ENCODE results near the gene PLA2G4B. TPM values are rescaled to one million over a fixed set of nuclear protein-coding genes. Genes with fewer than 3 reads are reported as not detected.
"Not testable (repeated sequence)": the region's sequence is repeated elsewhere in the genome, so short reads cannot be mapped to it uniquely, and the experiment has no call there.

Gene PLA2G4B
- total RNA-seq, 1 donor, result 4.2 TPM

- Histone ChIP-seq H3K9me3 (ENCODE audit: low read depth, low read length) (no peaks in the 10 kb centered on the region), H3K4me3 (ENCODE audit: low read length) (no peak overlapping the region), H3K27me3 (ENCODE audit: insufficient read depth, low read length) (no peaks in the 10 kb centered on the region), H3K4me1 (ENCODE audit: insufficient read depth, low read length) (peaks cover 45% of the 10 kb centered on the region)
Observed at GRCh38 chr15:41829959-41830646, 8.5 kb upstream of the PLA2G4B start.

GRCh38 chr15:41831291-41831690 is 7.4 kb upstream of the PLA2G4B start:
- not testable (repeated sequence) for H3K27me3 ChIP-seq (ENCODE audit: insufficient read depth, low read length); H3K9me3 ChIP-seq (ENCODE audit: low read depth, low read length); H3K4me3 ChIP-seq (ENCODE audit: low read length)
- H3K4me1 ChIP-seq (ENCODE audit: insufficient read depth, low read length), result peaks cover 45% of the 10 kb centered on the region

GRCh38 chr15:41832208-41832607 is 6.4 kb upstream of the PLA2G4B start:
- H3K4me1 ChIP-seq (ENCODE audit: insufficient read depth, low read length), result peaks cover 43% of the 10 kb centered on the region
- H3K4me3 ChIP-seq (ENCODE audit: low read length), result no peak overlapping the region
- H3K27me3 ChIP-seq (ENCODE audit: insufficient read depth, low read length), result no peaks in the 10 kb centered on the region
- H3K9me3 ChIP-seq (ENCODE audit: low read depth, low read length), result no peaks in the 10 kb centered on the region

DNA sequence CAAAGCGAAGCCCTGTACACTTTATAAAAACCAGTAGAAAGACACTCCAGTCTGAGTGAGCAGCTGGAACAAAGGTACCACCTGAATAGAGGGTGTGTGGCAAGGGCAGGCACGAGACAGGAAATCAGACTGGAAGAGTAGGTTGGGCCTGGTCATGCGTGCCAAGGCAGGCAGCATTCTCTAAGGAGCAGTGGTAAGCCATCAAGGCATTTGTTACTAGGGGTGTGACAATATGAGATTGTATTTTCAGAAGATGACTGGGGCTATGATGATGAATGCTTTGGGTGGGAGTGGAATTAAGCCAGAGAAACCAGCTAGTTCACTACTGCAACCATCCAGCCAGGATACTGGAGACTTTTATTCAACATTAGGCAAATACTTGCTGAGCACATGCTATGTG is 5.8 kb upstream of the PLA2G4B start:
- Histone ChIP-seq H3K4me3 (ENCODE audit: low read length) (no peak overlapping the region), H3K27me3 (ENCODE audit: insufficient read depth, low read length) (no peaks in the 10 kb centered on the region), H3K4me1 (ENCODE audit: insufficient read depth, low read length) (peaks cover 39% of the 10 kb centered on the region), H3K9me3 (ENCODE audit: low read depth, low read length) (no peaks in the 10 kb centered on the region)

DNA sequence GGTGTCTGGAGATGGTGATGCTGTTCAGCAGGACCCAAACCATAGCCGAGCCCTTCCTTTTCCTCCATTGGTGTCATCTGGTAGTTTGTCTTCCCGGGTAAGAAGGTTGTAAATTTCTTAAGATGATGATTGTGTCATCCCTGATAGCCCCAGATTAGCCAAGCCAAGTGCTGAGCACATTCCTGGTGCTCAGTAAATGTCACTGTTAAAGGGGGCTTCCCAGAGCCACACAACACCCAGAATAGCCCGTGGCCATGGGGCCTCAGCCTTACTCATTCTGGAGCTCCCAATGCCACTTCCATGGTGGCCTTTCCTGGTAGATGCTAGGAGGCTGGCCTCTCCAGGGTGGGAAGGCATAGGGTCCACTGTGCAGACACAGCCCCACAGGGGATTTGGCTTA is 4.6 kb upstream of the PLA2G4B start:
- Histone ChIP-seq H3K27me3 (ENCODE audit: insufficient read depth, low read length) (no peaks in the 10 kb centered on the region), H3K9me3 (ENCODE audit: low read depth, low read length) (no peaks in the 10 kb centered on the region), H3K4me1 (ENCODE audit: insufficient read depth, low read length) (peaks cover 31% of the 10 kb centered on the region), H3K4me3 (ENCODE audit: low read length) (no peak overlapping the region)

- no peak overlapping the region for H3K4me3 ChIP-seq (ENCODE audit: low read length)
Observed at GRCh38 chr15:41836073-41836472, 2.6 kb upstream of the PLA2G4B start.

GRCh38 chr15:41836713-41837454 is 1.8 kb upstream of the PLA2G4B start:
- Histone ChIP-seq H3K4me1 (ENCODE audit: insufficient read depth, low read length) (peaks cover 12% of the 10 kb centered on the region), H3K27me3 (ENCODE audit: insufficient read depth, low read length) (no peaks in the 10 kb centered on the region), H3K9me3 (ENCODE audit: low read depth, low read length) (no peaks in the 10 kb centered on the region), H3K4me3 (ENCODE audit: low read length) (no peak overlapping the region)

More at GRCh38 chr15:41836073-41836472, 2.6 kb upstream of the PLA2G4B start:
- Histone ChIP-seq H3K27me3 (ENCODE audit: insufficient read depth, low read length) (no peaks in the 10 kb centered on the region), H3K9me3 (ENCODE audit: low read depth, low read length) (no peaks in the 10 kb centered on the region), H3K4me1 (ENCODE audit: insufficient read depth, low read length) (peaks cover 20% of the 10 kb centered on the region)

DNA sequence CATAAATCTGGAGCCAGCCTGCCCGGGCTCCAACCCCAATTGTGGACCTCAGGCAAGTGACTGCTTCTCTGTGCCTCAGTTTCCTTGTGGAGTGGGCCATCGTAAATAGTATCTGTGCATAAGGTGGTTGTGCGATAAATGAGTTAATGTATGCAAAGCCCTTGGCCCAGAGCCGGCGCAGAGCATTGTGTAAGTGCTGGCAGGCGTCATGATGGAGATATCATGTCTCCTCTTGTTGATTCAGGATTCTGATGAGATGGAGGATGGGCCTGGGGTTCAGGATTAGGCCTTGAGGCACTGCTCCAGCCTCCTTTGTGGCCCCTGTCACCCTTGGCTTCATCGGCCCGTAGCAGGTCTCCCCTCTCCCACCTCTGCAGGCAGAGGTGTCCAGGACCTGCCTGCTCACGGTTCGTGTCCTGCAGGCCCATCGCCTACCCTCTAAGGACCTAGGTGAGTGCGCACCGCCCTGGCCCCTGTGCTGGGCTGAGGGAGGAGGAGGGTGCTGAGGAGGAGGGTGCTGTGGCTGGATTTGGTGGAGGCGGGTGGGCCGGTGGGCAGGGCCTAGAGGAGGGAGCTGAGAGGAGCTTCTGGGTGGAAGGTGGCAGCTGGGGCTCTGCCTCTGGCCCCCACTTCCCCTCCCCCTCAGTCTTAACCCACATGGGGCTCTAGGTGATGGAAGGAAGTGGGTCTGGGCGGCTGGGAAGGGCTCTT is 1.3 kb downstream of the PLA2G4B start:
- Histone ChIP-seq H3K4me3 (ENCODE audit: low read length) (no peak overlapping the region), H3K27me3 (ENCODE audit: insufficient read depth, low read length) (no peaks in the 10 kb centered on the region), H3K9me3 (ENCODE audit: low read depth, low read length) (no peaks in the 10 kb centered on the region), H3K4me1 (ENCODE audit: insufficient read depth, low read length) (no peaks in the 10 kb centered on the region)

GRCh38 chr15:41840673-41841072 is 2.0 kb downstream of the PLA2G4B start:
- Histone ChIP-seq H3K4me3 (ENCODE audit: low read length) (no peak overlapping the region), H3K27me3 (ENCODE audit: insufficient read depth, low read length) (no peaks in the 10 kb centered on the region), H3K4me1 (ENCODE audit: insufficient read depth, low read length) (no peaks in the 10 kb centered on the region), H3K9me3 (ENCODE audit: low read depth, low read length) (no peaks in the 10 kb centered on the region)

GRCh38 chr15:41841131-41841530 is 2.5 kb downstream of the PLA2G4B start:
- no peaks in the 10 kb centered on the region for H3K4me1 ChIP-seq (ENCODE audit: insufficient read depth, low read length)
- no peaks in the 10 kb centered on the region for H3K9me3 ChIP-seq (ENCODE audit: low read depth, low read length)
- H3K4me3 ChIP-seq (ENCODE audit: low read length), result no peak overlapping the region
- H3K27me3 ChIP-seq (ENCODE audit: insufficient read depth, low read length), result no peaks in the 10 kb centered on the region

DNA sequence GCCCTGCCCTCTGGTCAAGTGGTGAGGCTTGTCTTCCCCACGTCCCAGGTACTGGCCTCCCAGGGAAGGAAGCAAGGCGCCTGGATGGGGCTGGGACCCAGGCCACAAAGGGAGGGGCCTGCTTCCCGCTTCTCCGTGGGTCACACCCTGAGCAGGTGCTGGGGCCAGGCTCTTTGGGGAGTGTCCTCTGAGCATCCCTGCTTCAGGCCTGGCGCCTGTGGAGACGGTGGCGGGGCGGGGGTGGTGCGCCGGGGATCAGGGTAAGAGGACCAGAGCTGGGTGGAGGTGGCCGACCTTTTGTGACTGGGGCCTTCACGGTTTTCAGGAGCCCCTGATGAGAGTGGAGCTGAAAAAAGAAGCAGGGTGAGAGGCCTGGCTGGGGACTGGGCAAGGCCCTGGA is 3.6 kb downstream of the PLA2G4B start:
- Histone ChIP-seq H3K9me3 (ENCODE audit: low read depth, low read length) (no peaks in the 10 kb centered on the region), H3K4me1 (ENCODE audit: insufficient read depth, low read length) (no peaks in the 10 kb centered on the region), H3K4me3 (ENCODE audit: low read length) (no peak overlapping the region), H3K27me3 (ENCODE audit: insufficient read depth, low read length) (no peaks in the 10 kb centered on the region)

- no peaks in the 10 kb centered on the region for H3K4me1 ChIP-seq (ENCODE audit: insufficient read depth, low read length)
- H3K27me3 ChIP-seq (ENCODE audit: insufficient read depth, low read length), result no peaks in the 10 kb centered on the region
- no peak overlapping the region for H3K4me3 ChIP-seq (ENCODE audit: low read length)
- H3K9me3 ChIP-seq (ENCODE audit: low read depth, low read length), result no peaks in the 10 kb centered on the region
Observed at GRCh38 chr15:41843571-41843970, 4.9 kb downstream of the PLA2G4B start.

DNA sequence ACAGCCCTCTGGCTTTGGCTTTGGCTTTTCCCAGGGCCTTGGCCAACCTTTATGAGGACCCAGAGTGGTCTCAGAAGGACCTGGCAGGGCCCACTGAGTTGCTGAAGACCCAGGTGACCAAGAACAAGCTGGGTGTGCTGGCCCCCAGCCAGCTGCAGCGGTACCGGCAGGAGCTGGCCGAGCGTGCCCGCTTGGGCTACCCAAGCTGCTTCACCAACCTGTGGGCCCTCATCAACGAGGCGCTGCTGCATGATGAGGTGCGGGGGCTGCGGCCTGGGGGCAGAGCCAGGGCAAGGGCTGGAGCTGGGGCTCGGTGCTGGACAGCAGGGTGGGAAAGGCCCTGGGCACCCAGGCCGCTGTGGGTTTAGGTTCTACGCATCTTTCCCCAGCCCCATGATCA is 6.2 kb downstream of the PLA2G4B start:
- Histone ChIP-seq H3K4me3 (ENCODE audit: low read length) (no peak overlapping the region), H3K4me1 (ENCODE audit: insufficient read depth, low read length) (no peaks in the 10 kb centered on the region), H3K27me3 (ENCODE audit: insufficient read depth, low read length) (no peaks in the 10 kb centered on the region), H3K9me3 (ENCODE audit: low read depth, low read length) (no peaks in the 10 kb centered on the region)

GRCh38 chr15:41847206-41847605 is 8.6 kb downstream of the PLA2G4B start:
- Histone ChIP-seq H3K27me3 (ENCODE audit: insufficient read depth, low read length) (no peaks in the 10 kb centered on the region), H3K9me3 (ENCODE audit: low read depth, low read length) (no peaks in the 10 kb centered on the region), H3K4me3 (ENCODE audit: low read length) (no peak overlapping the region), H3K4me1 (ENCODE audit: insufficient read depth, low read length) (no peaks in the 10 kb centered on the region)

DNA sequence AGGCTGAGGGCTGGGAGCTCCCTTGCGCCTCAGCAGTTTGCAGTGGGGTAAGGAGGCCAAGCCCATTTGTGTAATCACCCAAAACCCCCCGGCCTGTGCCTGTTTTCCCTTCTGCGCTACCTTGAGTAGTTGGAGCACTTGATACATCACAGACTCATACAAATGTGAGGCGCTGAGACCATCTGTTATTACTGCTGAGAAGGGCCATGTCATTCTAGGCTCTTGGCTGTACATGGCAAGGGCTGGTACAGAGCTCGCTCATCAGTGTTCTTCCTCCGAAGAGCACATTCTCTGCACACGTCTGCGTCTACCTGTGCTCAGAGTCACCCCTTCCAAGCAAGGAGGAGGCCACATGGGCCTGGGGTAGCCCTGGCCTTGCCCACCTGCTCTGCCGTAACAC is 9.3 kb downstream of the PLA2G4B start:
- Histone ChIP-seq H3K27me3 (ENCODE audit: insufficient read depth, low read length) (no peaks in the 10 kb centered on the region), H3K4me1 (ENCODE audit: insufficient read depth, low read length) (no peaks in the 10 kb centered on the region), H3K9me3 (ENCODE audit: low read depth, low read length) (no peaks in the 10 kb centered on the region), H3K4me3 (ENCODE audit: low read length) (no peak overlapping the region)

Measured in mononuclear cell (primary cell).